Osteoblast (primary cell): ENCODE data around the gene PHYKPL. TPM values are rescaled to one million over a fixed set of nuclear protein-coding genes. Genes with fewer than 3 reads are reported as not detected.
"Not testable (repeated sequence)": the region's sequence is repeated elsewhere in the genome, so short reads cannot be mapped to it uniquely, and the experiment has no call there.

Source experiments
- DNase-seq: peaks from one replicate; pipeline ENCODE4 v3.0.0; 2011; ENCODE audit warnings: low spot score, mixed read lengths; ENCODE audit not compliant: insufficient read length; ENCODE audit errors: missing footprints
- H2AFZ ChIP-seq: 2 replicates; pipeline ENCODE4 v1.6.0; 2011; ENCODE audit warnings: mild to moderate bottlenecking, low read length
- H3K27ac ChIP-seq: 2 replicates; pipeline ENCODE4 v1.5.1; 2011; ENCODE audit warnings: mild to moderate bottlenecking, low read depth, low read length, moderate library complexity
- H3K27me3 ChIP-seq: 2 replicates; pipeline ENCODE4 v1.6.0; 2012; ENCODE audit warnings: mild to moderate bottlenecking, control low read depth, inconsistent platforms, low read length, moderate library complexity; ENCODE audit not compliant: insufficient read depth
- H3K36me3 ChIP-seq: 2 replicates; pipeline ENCODE4 v1.5.1; 2011; ENCODE audit warnings: mild to moderate bottlenecking, low read length, control low read depth, moderate library complexity; ENCODE audit not compliant: insufficient read depth
- H3K4me1 ChIP-seq: 2 replicates; pipeline ENCODE4 v1.5.1; 2011; ENCODE audit warnings: mild to moderate bottlenecking, low read length, control low read depth, moderate library complexity; ENCODE audit not compliant: insufficient read depth
- H3K4me2 ChIP-seq: 2 replicates; pipeline ENCODE4 v1.6.0; 2011; ENCODE audit warnings: mild to moderate bottlenecking, low read length; ENCODE audit not compliant: insufficient read depth
- H3K4me3 ChIP-seq: fragments of 200-600 bp; sonication (generic); 3 replicates; pipeline ENCODE4 v1.5.1; 2012; ENCODE audit warnings: mild to moderate bottlenecking, low read length, inconsistent platforms; ENCODE audit not compliant: insufficient read depth
- H3K79me2 ChIP-seq: 2 replicates; pipeline ENCODE4 v1.6.0; 2012; ENCODE audit warnings: mild to moderate bottlenecking, low read length, control low read depth, inconsistent platforms; ENCODE audit not compliant: insufficient read depth
- H3K9me3 ChIP-seq: 2 replicates; pipeline ENCODE4 v1.5.1; 2011; ENCODE audit warnings: low read depth, low read length, control low read depth
- H4K20me1 ChIP-seq: 2 replicates; pipeline ENCODE4 v1.6.0; 2012; ENCODE audit warnings: mild to moderate bottlenecking, low read length, control low read depth; ENCODE audit not compliant: insufficient read depth
- total RNA-seq: library from RNA; depleted of rRNA; stranded (reverse); fragments of >200 nt; gene quantifications from 2 replicates; pipeline ENCODE4 v1.2.3, GENCODE V29; 2012
- TF ChIP-seq, protein P1 (sequence below): IDR thresholded peaks from 2 replicates; pipeline ENCODE4 v1.5.1; 2011; ENCODE audit warnings: mild to moderate bottlenecking, low read depth, low read length, moderate library complexity; ENCODE audit errors: extremely low read depth

The PHYKPL gene
- total RNA-seq, 1 donor: 35.1 TPM

DNA sequence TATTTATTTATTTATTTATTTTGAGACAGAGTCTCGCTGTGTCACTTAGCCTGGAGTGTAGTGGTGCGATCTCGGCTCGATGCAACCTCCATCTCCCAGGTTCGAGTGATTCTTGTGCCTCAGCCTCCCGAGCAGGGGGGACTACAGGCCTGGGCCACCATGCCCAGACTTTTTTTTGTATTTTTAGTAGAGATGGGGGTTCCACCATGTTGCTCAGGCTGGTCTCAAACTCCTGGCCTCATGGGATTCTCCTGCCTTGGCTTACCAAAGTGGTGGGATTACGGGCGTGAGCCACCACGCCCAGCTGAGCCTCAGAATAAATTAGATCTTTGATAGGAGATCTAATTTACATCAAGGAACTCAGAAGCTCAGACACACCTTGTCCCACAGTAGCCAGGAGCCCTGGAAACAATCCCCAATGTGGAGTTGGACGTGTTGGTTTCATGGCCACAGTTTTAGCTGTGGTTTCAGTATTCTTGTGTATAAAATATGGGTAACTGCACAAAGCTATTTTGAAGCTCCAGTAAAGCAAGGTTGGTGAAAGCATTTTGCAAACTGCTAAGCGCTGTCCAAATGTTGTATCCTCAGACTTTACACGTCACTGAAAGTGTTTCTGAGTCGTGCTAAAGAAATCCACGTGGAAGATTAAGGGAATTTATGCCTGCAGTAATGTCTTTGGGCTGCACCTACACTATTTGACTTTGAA, 31.2 kb downstream of the PHYKPL start:
- Histone ChIP-seq H2AFZ (no peak overlapping the region), H3K36me3 (peaks cover 7% of the 10 kb centered on the region), H3K9me3 (no peaks in the 10 kb centered on the region), H4K20me1 (peaks cover 11% of the 10 kb centered on the region), H3K79me2 (peaks cover 24% of the 10 kb centered on the region), H3K4me2 (no peak overlapping the region), H3K27me3 (no peaks in the 10 kb centered on the region), H3K4me3 (no peak overlapping the region), H3K4me1 (peaks cover 15% of the 10 kb centered on the region), H3K27ac (no peak overlapping the region)
- no peak for DNase-seq
- TF ChIP-seq, protein P1, sequence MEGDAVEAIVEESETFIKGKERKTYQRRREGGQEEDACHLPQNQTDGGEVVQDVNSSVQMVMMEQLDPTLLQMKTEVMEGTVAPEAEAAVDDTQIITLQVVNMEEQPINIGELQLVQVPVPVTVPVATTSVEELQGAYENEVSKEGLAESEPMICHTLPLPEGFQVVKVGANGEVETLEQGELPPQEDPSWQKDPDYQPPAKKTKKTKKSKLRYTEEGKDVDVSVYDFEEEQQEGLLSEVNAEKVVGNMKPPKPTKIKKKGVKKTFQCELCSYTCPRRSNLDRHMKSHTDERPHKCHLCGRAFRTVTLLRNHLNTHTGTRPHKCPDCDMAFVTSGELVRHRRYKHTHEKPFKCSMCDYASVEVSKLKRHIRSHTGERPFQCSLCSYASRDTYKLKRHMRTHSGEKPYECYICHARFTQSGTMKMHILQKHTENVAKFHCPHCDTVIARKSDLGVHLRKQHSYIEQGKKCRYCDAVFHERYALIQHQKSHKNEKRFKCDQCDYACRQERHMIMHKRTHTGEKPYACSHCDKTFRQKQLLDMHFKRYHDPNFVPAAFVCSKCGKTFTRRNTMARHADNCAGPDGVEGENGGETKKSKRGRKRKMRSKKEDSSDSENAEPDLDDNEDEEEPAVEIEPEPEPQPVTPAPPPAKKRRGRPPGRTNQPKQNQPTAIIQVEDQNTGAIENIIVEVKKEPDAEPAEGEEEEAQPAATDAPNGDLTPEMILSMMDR: no peak

DNA sequence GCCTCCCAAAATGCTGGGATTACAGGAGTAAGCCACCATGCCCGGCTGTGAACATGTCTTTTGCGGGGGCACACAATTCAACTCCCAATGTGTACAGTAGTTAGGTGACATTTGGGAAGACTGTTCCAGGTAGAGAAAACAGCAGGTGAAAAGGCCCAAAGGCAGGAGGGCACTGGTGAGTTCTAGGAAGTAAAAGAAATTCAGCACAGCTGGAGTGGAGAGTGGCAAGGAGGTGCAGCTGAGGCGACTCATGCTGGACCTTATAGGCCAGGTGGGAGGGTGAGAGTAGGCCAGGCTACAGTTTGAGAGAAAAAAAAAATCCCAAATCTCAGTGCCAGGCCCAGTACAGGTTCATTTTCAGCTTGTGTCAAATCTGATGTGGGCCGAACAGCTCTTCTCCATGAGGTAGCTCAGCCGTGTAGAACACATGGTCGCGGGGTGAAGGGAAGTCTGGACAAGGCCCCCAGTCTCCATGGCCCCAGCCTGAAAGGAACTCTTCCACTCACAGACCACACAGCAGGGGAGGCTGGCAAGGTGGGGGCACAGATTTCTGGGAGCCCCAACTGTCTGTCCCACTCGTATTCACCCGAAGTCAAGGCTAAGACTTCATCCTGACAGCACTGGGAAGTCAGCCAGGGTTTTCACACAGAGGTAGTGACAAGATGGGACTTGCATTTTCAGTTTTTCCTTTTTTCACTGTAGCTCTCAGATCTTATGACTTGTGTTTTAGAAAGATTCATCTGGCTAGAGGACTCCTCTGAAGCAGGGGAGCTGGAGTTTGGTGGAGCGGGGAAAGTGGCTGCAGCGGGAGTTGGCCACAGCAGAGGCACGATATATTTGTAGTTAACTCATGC, 32.8 kb downstream of the PHYKPL start:
- no peak overlapping the region for H3K4me3 ChIP-seq
- TF ChIP-seq, protein P1: no peak
- no peaks in the 10 kb centered on the region for H3K9me3 ChIP-seq
- peaks cover 9% of the 10 kb centered on the region for H3K4me1 ChIP-seq
- no peak overlapping the region for H3K27ac ChIP-seq
- H4K20me1 ChIP-seq: no peaks in the 10 kb centered on the region
- H2AFZ ChIP-seq: no peak overlapping the region
- no peaks in the 10 kb centered on the region for H3K36me3 ChIP-seq
- peaks cover 4% of the 10 kb centered on the region for H3K27me3 ChIP-seq
- no peak overlapping the region for H3K4me2 ChIP-seq
- peaks cover 8% of the 10 kb centered on the region for H3K79me2 ChIP-seq
- DNase-seq: no peak

DNA sequence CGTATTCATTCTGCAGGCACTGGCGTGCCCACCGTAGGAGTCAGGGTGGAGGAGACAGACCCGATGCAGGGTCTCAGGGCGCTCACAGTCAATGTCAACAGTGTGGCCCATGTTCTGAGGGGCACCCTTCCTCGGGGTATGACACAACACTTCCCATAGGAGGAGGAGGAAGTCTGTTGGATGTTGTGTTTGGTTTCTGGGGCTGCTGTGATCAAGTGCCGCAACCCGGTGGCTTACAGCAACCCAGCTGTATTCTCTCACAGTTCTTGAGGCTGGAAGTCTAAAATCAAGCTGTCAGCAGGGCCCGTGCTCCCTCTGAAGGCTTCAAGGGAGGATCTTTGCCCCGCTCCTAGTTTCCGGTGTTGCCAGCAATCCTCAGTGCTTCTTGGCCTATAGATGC, 33.9 kb downstream of the PHYKPL start:
- no peak overlapping the region for H2AFZ ChIP-seq
- H3K4me1 ChIP-seq: peaks cover 5% of the 10 kb centered on the region
- TF ChIP-seq, protein P1: no peak
- no peak for DNase-seq
- no peaks in the 10 kb centered on the region for H4K20me1 ChIP-seq
- no peak overlapping the region for H3K4me3 ChIP-seq
- H3K36me3 ChIP-seq: no peaks in the 10 kb centered on the region
- H3K27me3 ChIP-seq: peaks cover 13% of the 10 kb centered on the region
- no peaks in the 10 kb centered on the region for H3K79me2 ChIP-seq
- no peak overlapping the region for H3K4me2 ChIP-seq
- H3K9me3 ChIP-seq: no peaks in the 10 kb centered on the region
- H3K27ac ChIP-seq: no peak overlapping the region

DNA sequence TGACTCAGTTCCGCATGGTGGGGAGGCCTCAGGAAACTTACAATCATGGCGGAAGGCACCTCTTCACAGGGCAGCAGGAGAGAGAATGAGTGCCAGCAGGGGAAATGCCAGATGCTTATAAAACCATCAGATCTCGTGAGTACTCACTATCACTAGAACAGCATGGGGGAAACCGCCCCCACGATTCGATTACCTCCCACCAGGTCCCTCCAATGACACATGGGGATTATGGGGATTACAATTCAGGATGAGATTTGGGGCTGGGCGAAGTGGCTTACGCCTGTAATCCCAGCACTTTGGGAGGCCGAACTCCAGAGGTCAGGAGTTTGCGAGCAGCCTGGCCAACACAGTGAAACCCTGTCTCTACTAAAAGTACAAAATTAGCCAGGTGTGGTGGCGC, 34.5 kb downstream of the PHYKPL start:
- not testable (repeated sequence) for H4K20me1 ChIP-seq, H3K4me2 ChIP-seq, H3K36me3 ChIP-seq, DNase-seq, H3K9me3 ChIP-seq, H3K79me2 ChIP-seq, H3K4me3 ChIP-seq, H3K27ac ChIP-seq, H3K4me1 ChIP-seq, H2AFZ ChIP-seq
- peaks cover 15% of the 10 kb centered on the region for H3K27me3 ChIP-seq
